Natural killer cell treated with Interleukin-12 subunit alpha and Interleukin-12 subunit beta and Interleukin-15 and Interleukin-18, amount 100 ng/mL, for 72 hours (primary cell): ENCODE measurements around the gene SLC35D1. TPM values are rescaled to one million over a fixed set of nuclear protein-coding genes. Genes with fewer than 3 reads are reported as not detected.
"Not testable (repeated sequence)": the region's sequence is repeated elsewhere in the genome, so short reads cannot be mapped to it uniquely, and the experiment has no call there.

Experiments used
- ATAC-seq, 2 donors: fragments of 150-1000 bp; cut with Tn5 transposase in 1 of 2; sonication (Bioruptor Pico), chemical (Tn5 transposase) in 1 of 2; 2 replicates each; pipeline ENCODE4 v1.10.0; 2021
- DNase-seq: peaks from one replicate; pipeline ENCODE4 v3.0.0; 2022; ENCODE audit warnings: low spot score
- H3K27ac Mint-ChIP-seq, 2 donors: 1 replicate in 1 of 2; 2 replicates in 1 of 2; pipeline ENCODE4 v1.8.0; 2022; ENCODE audit warnings: mixed read lengths in 2 of 2, mild to moderate bottlenecking in 1 of 2, moderate library complexity in 1 of 2
- H3K27me3 Mint-ChIP-seq, 2 donors: 1 replicate in 1 of 2; 2 replicates in 1 of 2; pipeline ENCODE4 v1.8.0; 2022; ENCODE audit warnings: mixed read lengths in 2 of 2
- H3K36me3 Mint-ChIP-seq: one replicate; pipeline ENCODE4 v1.8.0; 2022; ENCODE audit warnings: mixed read lengths
- H3K4me1 Mint-ChIP-seq, 2 donors: 1 replicate in 1 of 2; 2 replicates in 1 of 2; pipeline ENCODE4 v1.8.0; 2022; ENCODE audit warnings: low read depth in 2 of 2, mixed read lengths in 2 of 2, mild to moderate bottlenecking in 1 of 2
- H3K4me3 Mint-ChIP-seq: one replicate; pipeline ENCODE4 v1.8.0; 2022; ENCODE audit warnings: mixed read lengths
- H3K9me3 Mint-ChIP-seq: 2 replicates; pipeline ENCODE4 v1.8.0; 2022; ENCODE audit warnings: mixed read lengths
- total RNA-seq, 2 donors: library from RNA; stranded (reverse); gene quantifications; one replicate each; pipeline ENCODE4 v1.2.3, GENCODE V29; 2022

Gene SLC35D1
- total RNA-seq = 10 to 100 TPM; 26.6 to 28.2 TPM

GRCh38 chr1:67053785-67054772 is at the start of gene SLC35D1:
TSS of gene SLC35D1 (minus strand) at chr1:67054148. CDS start at chr1:67054013, 135 bp downstream.
- peak within 1 kb of the TSS; percentile 72 to 74 for H3K27ac Mint-ChIP-seq
- H3K27me3 Mint-ChIP-seq = peaks cover 2% of the 10 kb centered on the region in 2 donors
- H3K4me3 Mint-ChIP-seq = peak within 1 kb of the TSS; percentile 94
- H3K9me3 Mint-ChIP-seq = no peaks in the 10 kb centered on the region
- peaks cover 6% of the 10 kb centered on the region for H3K36me3 Mint-ChIP-seq
- DNase-seq (peak; percentile 88), ATAC-seq (peak; percentile 89 to 93)
- peaks cover 26 to 31% of the 10 kb centered on the region in 2 donors for H3K4me1 Mint-ChIP-seq

GRCh38 chr1:67103548-67103947 is 49.6 kb upstream of the SLC35D1 start:
- H3K27ac Mint-ChIP-seq = no peak overlapping the region
- ATAC-seq = no peak
- H3K9me3 Mint-ChIP-seq = no peaks in the 10 kb centered on the region
- H3K4me1 Mint-ChIP-seq = peaks cover 0 to 4% of the 10 kb centered on the region in 2 donors
- no peak for DNase-seq
- no peak overlapping the region for H3K4me3 Mint-ChIP-seq
- H3K27me3 Mint-ChIP-seq = peaks cover 5 to 31% of the 10 kb centered on the region in 2 donors
- no peaks in the 10 kb centered on the region for H3K36me3 Mint-ChIP-seq

- H3K4me3 Mint-ChIP-seq = no peak overlapping the region
- H3K27me3 Mint-ChIP-seq = peaks cover 5 to 26% of the 10 kb centered on the region in 2 donors
- no peaks in the 10 kb centered on the region for H3K9me3 Mint-ChIP-seq
- ATAC-seq = no peak
- H3K36me3 Mint-ChIP-seq = no peaks in the 10 kb centered on the region
- no peak overlapping the region for H3K27ac Mint-ChIP-seq
- no peak for DNase-seq
- H3K4me1 Mint-ChIP-seq = peaks cover 0 to 4% of the 10 kb centered on the region in 2 donors
These were observed 46.9 kb upstream of the SLC35D1 start for GRCh38 chr1:67100833-67101232.

- DNase-seq = no peak
- peaks cover 2 to 39% of the 10 kb centered on the region in 2 donors for H3K27me3 Mint-ChIP-seq
- peaks cover 0 to 4% of the 10 kb centered on the region in 2 donors for H3K4me1 Mint-ChIP-seq
- no peaks in the 10 kb centered on the region for H3K36me3 Mint-ChIP-seq
- ATAC-seq = no peak
- no peaks in the 10 kb centered on the region for H3K9me3 Mint-ChIP-seq
- no peak overlapping the region for H3K27ac Mint-ChIP-seq
- H3K4me3 Mint-ChIP-seq = no peak overlapping the region
These were observed 43.4 kb upstream of the SLC35D1 start for GRCh38 chr1:67097305-67097704.

- H3K4me3 Mint-ChIP-seq = no peak overlapping the region
- ATAC-seq (no peak), DNase-seq (no peak)
- no peaks in the 10 kb centered on the region for H3K36me3 Mint-ChIP-seq
- peaks cover 0 to 31% of the 10 kb centered on the region in 2 donors for H3K27me3 Mint-ChIP-seq
- H3K9me3 Mint-ChIP-seq = no peaks in the 10 kb centered on the region
- H3K27ac Mint-ChIP-seq = no peak overlapping the region
- no peaks in the 10 kb centered on the region for H3K4me1 Mint-ChIP-seq
These were observed 40.2 kb upstream of the SLC35D1 start for GRCh38 chr1:67094191-67094590.

GRCh38 chr1:67089685-67090208 is 35.8 kb upstream of the SLC35D1 start:
- Mint-ChIP-seq H3K9me3 (no peaks in the 10 kb centered on the region), H3K27ac (no peak overlapping the region), H3K36me3 (no peaks in the 10 kb centered on the region), H3K4me3 (no peak overlapping the region), H3K4me1 (no peaks in the 10 kb centered on the region), H3K27me3 (peaks cover 0 to 16% of the 10 kb centered on the region in 2 donors)
- no peak for DNase-seq
- ATAC-seq = no peak

GRCh38 chr1:67088440-67088839 is 34.5 kb upstream of the SLC35D1 start:
- H3K36me3 Mint-ChIP-seq = no peaks in the 10 kb centered on the region
- no peak overlapping the region for H3K27ac Mint-ChIP-seq
- ATAC-seq = no peak
- H3K4me1 Mint-ChIP-seq = no peaks in the 10 kb centered on the region
- no peak for DNase-seq
- no peak overlapping the region for H3K4me3 Mint-ChIP-seq
- peaks cover 0 to 9% of the 10 kb centered on the region in 2 donors for H3K27me3 Mint-ChIP-seq
- H3K9me3 Mint-ChIP-seq = no peaks in the 10 kb centered on the region

GRCh38 chr1:67085326-67085725 is 31.4 kb upstream of the SLC35D1 start:
- DNase-seq (no peak), ATAC-seq (no peak)
- Mint-ChIP-seq H3K27ac (no peak overlapping the region), H3K36me3 (no peaks in the 10 kb centered on the region), H3K4me3 (no peak overlapping the region), H3K9me3 (no peaks in the 10 kb centered on the region), H3K4me1 (no peaks in the 10 kb centered on the region), H3K27me3 (no peaks in the 10 kb centered on the region)

GRCh38 chr1:67084765-67085318 is 30.9 kb upstream of the SLC35D1 start:
- ATAC-seq (no peak), DNase-seq (no peak)
- no peaks in the 10 kb centered on the region for H3K27me3 Mint-ChIP-seq
- no peak overlapping the region for H3K27ac Mint-ChIP-seq
- no peak overlapping the region for H3K4me3 Mint-ChIP-seq
- H3K36me3 Mint-ChIP-seq = no peaks in the 10 kb centered on the region
- no peaks in the 10 kb centered on the region for H3K4me1 Mint-ChIP-seq
- no peaks in the 10 kb centered on the region for H3K9me3 Mint-ChIP-seq

GRCh38 chr1:67078291-67078690 is 24.3 kb upstream of the SLC35D1 start:
- DNase-seq (no peak), ATAC-seq (no peak)
- Mint-ChIP-seq H3K4me3 (no peak overlapping the region), H3K9me3 (no peaks in the 10 kb centered on the region), H3K27me3 (no peaks in the 10 kb centered on the region), H3K36me3 (no peaks in the 10 kb centered on the region), H3K27ac (no peak overlapping the region), H3K4me1 (no peaks in the 10 kb centered on the region)

- H3K27ac Mint-ChIP-seq = no peak overlapping the region
- no peak for ATAC-seq
These were observed 23.6 kb upstream of the SLC35D1 start for GRCh38 chr1:67077593-67077992.

GRCh38 chr1:67072749-67073148 is 18.8 kb upstream of the SLC35D1 start:
- Mint-ChIP-seq H3K4me1 (no peaks in the 10 kb centered on the region), H3K36me3 (peaks cover 7% of the 10 kb centered on the region), H3K9me3 (peaks cover 2% of the 10 kb centered on the region), H3K27me3 (peaks cover 12 to 25% of the 10 kb centered on the region in 2 donors), H3K27ac (no peak overlapping the region), H3K4me3 (no peak overlapping the region)
- ATAC-seq = no peak
- DNase-seq = no peak

More at GRCh38 chr1:67077593-67077992, 23.6 kb upstream of the SLC35D1 start:
- no peak for DNase-seq
- peaks cover 2 to 5% of the 10 kb centered on the region in 2 donors for H3K27me3 Mint-ChIP-seq
- no peak overlapping the region for H3K4me3 Mint-ChIP-seq
- peaks cover 2% of the 10 kb centered on the region for H3K9me3 Mint-ChIP-seq
- peaks cover 5% of the 10 kb centered on the region for H3K36me3 Mint-ChIP-seq
- H3K4me1 Mint-ChIP-seq = no peaks in the 10 kb centered on the region

GRCh38 chr1:67067655-67068054 is 13.7 kb upstream of the SLC35D1 start:
- not testable (repeated sequence) for H3K4me1 Mint-ChIP-seq, H3K4me3 Mint-ChIP-seq
- H3K27me3 Mint-ChIP-seq = peaks cover 21 to 35% of the 10 kb centered on the region in 2 donors

GRCh38 chr1:67062412-67062811 is 8.5 kb upstream of the SLC35D1 start:
- H3K36me3 Mint-ChIP-seq = peaks cover 6% of the 10 kb centered on the region
- no peak overlapping the region for H3K4me3 Mint-ChIP-seq
- H3K27ac Mint-ChIP-seq = no peak overlapping the region
- peaks cover 11 to 23% of the 10 kb centered on the region in 2 donors for H3K27me3 Mint-ChIP-seq
- peaks cover 4% of the 10 kb centered on the region for H3K9me3 Mint-ChIP-seq
- DNase-seq (no peak), ATAC-seq (no peak)
- H3K4me1 Mint-ChIP-seq = peaks cover 0 to 3% of the 10 kb centered on the region in 2 donors

More at GRCh38 chr1:67067655-67068054, 13.7 kb upstream of the SLC35D1 start:
- H3K27ac Mint-ChIP-seq, H3K36me3 Mint-ChIP-seq, ATAC-seq, H3K9me3 Mint-ChIP-seq, DNase-seq: not testable (repeated sequence)
